Astrocyte (in vitro differentiated cells and primary cell): ENCODE data around the gene ANKRD12. TPM values are rescaled to one million over a fixed set of nuclear protein-coding genes. Genes with fewer than 3 reads are reported as not detected.
"Not testable (repeated sequence)": the region's sequence is repeated elsewhere in the genome, so short reads cannot be mapped to it uniquely, and the experiment has no call there.

Experiments used
- DNase-seq: peaks from one replicate; pipeline ENCODE4 v3.0.0-alpha.2; 2010; ENCODE audit warnings: low read depth
- FAIRE-seq: peaks from 2 replicates; lab custom pipeline; 2011; peaks lifted over from hg19 to GRCh38; lab: Jason Lieb, UNC
- H2AFZ ChIP-seq: 2 replicates; pipeline ENCODE4 v1.6.0; 2012; ENCODE audit warnings: low read depth, low read length, inconsistent platforms
- H3K27ac ChIP-seq: 2 replicates; pipeline ENCODE4 v1.5.1; 2011; ENCODE audit warnings: low read depth, low read length, inconsistent platforms
- H3K27me3 ChIP-seq: 2 replicates; pipeline ENCODE4 v1.6.0; 2011; ENCODE audit warnings: low read length, inconsistent platforms; ENCODE audit not compliant: insufficient read depth
- H3K36me3 ChIP-seq: 2 replicates; pipeline ENCODE4 v1.5.1; 2011; ENCODE audit warnings: low read length, inconsistent platforms; ENCODE audit not compliant: insufficient read depth
- H3K4me1 ChIP-seq: 2 replicates; pipeline ENCODE4 v1.5.1; 2011; ENCODE audit warnings: low read length, inconsistent platforms; ENCODE audit not compliant: insufficient read depth
- H3K4me2 ChIP-seq: 2 replicates; pipeline ENCODE4 v1.6.0; 2012; ENCODE audit warnings: low read length, inconsistent platforms
- H3K4me3 ChIP-seq: 2 replicates; pipeline ENCODE4 v1.5.1; 2011; ENCODE audit warnings: low read depth, mild to moderate bottlenecking, low read length, inconsistent platforms; ENCODE audit not compliant: insufficient read depth
- H3K79me2 ChIP-seq: 2 replicates; pipeline ENCODE4 v1.6.0; 2012; ENCODE audit warnings: mild to moderate bottlenecking, low read length, inconsistent platforms; ENCODE audit not compliant: insufficient read depth
- H3K9ac ChIP-seq: 2 replicates; pipeline ENCODE4 v1.6.0; 2012; ENCODE audit warnings: mild to moderate bottlenecking, low read length, inconsistent platforms
- H3K9me3 ChIP-seq: 2 replicates; pipeline ENCODE4 v1.5.1; 2012; ENCODE audit warnings: low read depth, mild to moderate bottlenecking, low read length, inconsistent platforms; ENCODE audit not compliant: insufficient read depth
- H4K20me1 ChIP-seq: 2 replicates; pipeline ENCODE4 v1.6.0; 2012; ENCODE audit warnings: low read length, inconsistent platforms; ENCODE audit not compliant: insufficient read depth
- H3K27ac Mint-ChIP-seq: one replicate; pipeline ENCODE4 v1.8.0; 2021; ENCODE audit warnings: mild to moderate bottlenecking, mixed read lengths; ENCODE audit not compliant: unreplicated experiment
- H3K27me3 Mint-ChIP-seq: one replicate; pipeline ENCODE4 v1.8.0; 2021; ENCODE audit warnings: low read depth, mixed read lengths; ENCODE audit not compliant: unreplicated experiment
- H3K36me3 Mint-ChIP-seq: one replicate; pipeline ENCODE4 v1.8.0; 2021; ENCODE audit warnings: low read depth, mixed read lengths; ENCODE audit not compliant: unreplicated experiment
- H3K4me1 Mint-ChIP-seq: one replicate; pipeline ENCODE4 v1.8.0; 2021; ENCODE audit warnings: low read depth, mixed read lengths; ENCODE audit not compliant: unreplicated experiment
- H3K4me3 Mint-ChIP-seq: one replicate; pipeline ENCODE4 v1.8.0; 2021; ENCODE audit warnings: mild to moderate bottlenecking, moderate library complexity, mixed read lengths; ENCODE audit not compliant: unreplicated experiment
- H3K9me3 Mint-ChIP-seq: one replicate; pipeline ENCODE4 v1.8.0; 2021; ENCODE audit warnings: mild to moderate bottlenecking, mixed read lengths; ENCODE audit not compliant: unreplicated experiment
- CTCF ChIP-seq: IDR thresholded peaks from 2 replicates; pipeline ENCODE4 v1.5.1; 2011; ENCODE audit warnings: low read depth, mild to moderate bottlenecking, inconsistent platforms, low read length, moderate library complexity; ENCODE audit not compliant: insufficient read depth
- EZH2 ChIP-seq: IDR thresholded peaks from 2 replicates; pipeline ENCODE4 v1.6.1; 2012; ENCODE audit warnings: mild to moderate bottlenecking, low read length, inconsistent platforms; ENCODE audit not compliant: insufficient read depth
- total RNA-seq: library from RNA; stranded (reverse); gene quantifications from 2 replicates; pipeline ENCODE4 v1.2.1, GENCODE V29; 2021

ANKRD12 gene
- total RNA-seq, 1 donor from 2014 or later = 24.4 TPM

- Mint-ChIP-seq H3K27me3 (no peaks in the 10 kb centered on the region), H3K27ac (no peak overlapping the region), H3K4me1 (peaks cover under 1% of the 10 kb centered on the region), H3K4me3 (no peak overlapping the region), H3K36me3 (no peaks in the 10 kb centered on the region), H3K9me3 (no peaks in the 10 kb centered on the region)
- H3K9me3 ChIP-seq = no peaks in the 10 kb centered on the region
- no peak overlapping the region for H3K4me3 ChIP-seq
- H3K36me3 ChIP-seq = no peaks in the 10 kb centered on the region
- FAIRE-seq (no peak), DNase-seq (no peak)
- H3K4me2 ChIP-seq = no peak overlapping the region
- no peak overlapping the region for H2AFZ ChIP-seq
- TF ChIP-seq EZH2 (no peak), CTCF (no peak)
- no peaks in the 10 kb centered on the region for H4K20me1 ChIP-seq
- H3K4me1 ChIP-seq = peaks cover 3% of the 10 kb centered on the region
- H3K27ac ChIP-seq = no peak overlapping the region
- H3K79me2 ChIP-seq = no peaks in the 10 kb centered on the region
- H3K9ac ChIP-seq = no peak overlapping the region
- no peaks in the 10 kb centered on the region for H3K27me3 ChIP-seq
These were observed 48.3 kb upstream of the ANKRD12 start for GRCh38 chr18:9088252-9088651.

- H3K4me2 ChIP-seq, H2AFZ ChIP-seq, H3K9ac ChIP-seq, H3K9me3 Mint-ChIP-seq, H4K20me1 ChIP-seq, H3K9me3 ChIP-seq, FAIRE-seq, H3K4me3 ChIP-seq, H3K27me3 ChIP-seq, H3K79me2 ChIP-seq, H3K36me3 Mint-ChIP-seq, H3K27ac Mint-ChIP-seq, H3K4me3 Mint-ChIP-seq, H3K4me1 Mint-ChIP-seq, H3K27ac ChIP-seq, DNase-seq, H3K36me3 ChIP-seq, H3K4me1 ChIP-seq, H3K27me3 Mint-ChIP-seq: not testable (repeated sequence)
These were observed 47.9 kb upstream of the ANKRD12 start for GRCh38 chr18:9088727-9089126.

DNA sequence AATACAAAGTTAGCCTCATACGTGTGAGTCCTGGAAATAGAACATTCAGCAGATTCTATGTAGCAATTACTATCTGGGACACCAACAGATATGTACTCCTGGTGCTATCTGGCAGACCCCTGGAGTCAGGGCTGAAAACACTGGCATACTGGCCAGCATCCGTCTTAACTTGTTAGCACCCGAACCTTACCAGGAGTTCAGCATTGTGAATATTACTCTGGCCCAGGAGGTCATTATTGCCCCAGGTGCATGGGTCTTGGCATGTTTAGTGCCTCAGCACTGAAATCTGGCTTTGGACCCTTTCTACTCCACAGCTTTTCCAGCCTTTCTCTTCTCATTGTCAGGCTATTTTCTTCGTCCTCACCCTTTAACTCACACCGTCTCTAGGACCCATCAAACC, 46.0 kb upstream of the ANKRD12 start:
- Histone ChIP-seq H3K79me2 (no peaks in the 10 kb centered on the region), H3K4me3 (no peak overlapping the region), H3K36me3 (no peaks in the 10 kb centered on the region), H4K20me1 (no peaks in the 10 kb centered on the region), H3K9ac (no peak overlapping the region), H3K4me2 (no peak overlapping the region), H3K4me1 (peaks cover 20% of the 10 kb centered on the region), H3K27ac (no peak overlapping the region), H3K9me3 (no peaks in the 10 kb centered on the region), H2AFZ (no peak overlapping the region), H3K27me3 (no peaks in the 10 kb centered on the region)
- Mint-ChIP-seq H3K9me3 (no peaks in the 10 kb centered on the region), H3K27me3 (no peaks in the 10 kb centered on the region), H3K27ac (no peak overlapping the region), H3K36me3 (no peaks in the 10 kb centered on the region), H3K4me1 (peaks cover 10% of the 10 kb centered on the region), H3K4me3 (no peak overlapping the region)
- no peak for FAIRE-seq
- DNase-seq = no peak
- no peak for TF ChIP-seq CTCF
- no peak for TF ChIP-seq EZH2
